Measurements from ENCODE around the gene MAPK4.

DNA sequence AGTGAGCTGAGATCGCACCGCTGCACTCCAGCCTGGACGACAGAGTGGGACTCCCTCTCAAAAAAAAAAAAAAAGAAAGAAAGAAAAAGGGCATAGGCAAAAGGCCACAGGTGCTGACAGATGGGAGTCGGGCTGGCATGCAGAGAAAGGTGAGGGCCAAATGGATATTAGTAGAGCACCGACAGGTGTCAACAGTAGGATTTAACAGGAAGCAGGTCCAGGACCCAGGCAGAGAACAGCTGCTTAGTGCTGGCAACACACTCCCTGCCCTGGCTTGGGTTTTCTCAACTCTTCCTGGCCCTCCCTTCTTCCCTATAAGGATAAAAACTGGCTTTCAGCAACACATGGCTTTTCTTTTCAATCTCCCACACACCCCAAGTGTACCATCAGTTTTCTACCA lies 175.0 kb downstream of the MAPK4 start:
- TF ChIP-seq CTCF (conservative IDR thresholded peaks at IDR 0.05; ENCODE audit: low read length), result no peak
- no peak for TF ChIP-seq EZH2phosphoT487 (IDR thresholded peaks at IDR 0.05; ENCODE audit: borderline replicate concordance)
